Choroid plexus epithelial cell (primary cell): Measurements from ENCODE around the gene CAPN11.
"Not testable (repeated sequence)": the region's sequence is repeated elsewhere in the genome, so short reads cannot be mapped to it uniquely, and the experiment has no call there.

ENCODE experiments used
- DNase-seq: peaks from one replicate; pipeline ENCODE4 v3.0.0-alpha.2; 2010; ENCODE audit warnings: low read depth
- H3K4me3 ChIP-seq: 2 replicates; pipeline ENCODE4 v1.5.1; 2011; ENCODE audit warnings: low read depth, mild to moderate bottlenecking, control low read depth, low read length, moderate library complexity
- CTCF ChIP-seq: conservative IDR thresholded peaks from 2 replicates; pipeline ENCODE4 v1.5.1; 2011; ENCODE audit warnings: low read depth, mild to moderate bottlenecking, control low read depth, inconsistent platforms, low read length, moderate library complexity

CAPN11 gene

GRCh38 chr6:44139351-44139743, 19.3 kb upstream of the CAPN11 start:
- no peak overlapping the region for H3K4me3 ChIP-seq
- no peak for DNase-seq
- TF ChIP-seq CTCF, result no peak

- no peak for DNase-seq
- no peak for TF ChIP-seq CTCF
- H3K4me3 ChIP-seq, result no peak overlapping the region
These were observed 15.8 kb upstream of the CAPN11 start for GRCh38 chr6:44142835-44143234.

GRCh38 chr6:44143731-44144130, 14.9 kb upstream of the CAPN11 start:
- no peak for TF ChIP-seq CTCF
- DNase-seq, result no peak

GRCh38 chr6:44144536-44144935, 14.1 kb upstream of the CAPN11 start:
- DNase-seq, H3K4me3 ChIP-seq: not testable (repeated sequence)

More at GRCh38 chr6:44143731-44144130, 14.9 kb upstream of the CAPN11 start:
- H3K4me3 ChIP-seq, result no peak overlapping the region

- no peak for TF ChIP-seq CTCF
- no peak for DNase-seq
- no peak overlapping the region for H3K4me3 ChIP-seq
These were observed 12.8 kb upstream of the CAPN11 start for GRCh38 chr6:44145839-44146238.

GRCh38 chr6:44146685-44147084, 11.9 kb upstream of the CAPN11 start:
- DNase-seq, result no peak
- H3K4me3 ChIP-seq, result no peak overlapping the region
- TF ChIP-seq CTCF, result no peak

GRCh38 chr6:44147256-44147655, 11.4 kb upstream of the CAPN11 start:
- no peak overlapping the region for H3K4me3 ChIP-seq
- no peak for TF ChIP-seq CTCF
- no peak for DNase-seq

- H3K4me3 ChIP-seq, result no peak overlapping the region
- no peak for TF ChIP-seq CTCF
- no peak for DNase-seq
These were observed 10.3 kb upstream of the CAPN11 start for GRCh38 chr6:44148306-44148705.
